Measurements from ENCODE around the gene XYLT1.

DNA sequence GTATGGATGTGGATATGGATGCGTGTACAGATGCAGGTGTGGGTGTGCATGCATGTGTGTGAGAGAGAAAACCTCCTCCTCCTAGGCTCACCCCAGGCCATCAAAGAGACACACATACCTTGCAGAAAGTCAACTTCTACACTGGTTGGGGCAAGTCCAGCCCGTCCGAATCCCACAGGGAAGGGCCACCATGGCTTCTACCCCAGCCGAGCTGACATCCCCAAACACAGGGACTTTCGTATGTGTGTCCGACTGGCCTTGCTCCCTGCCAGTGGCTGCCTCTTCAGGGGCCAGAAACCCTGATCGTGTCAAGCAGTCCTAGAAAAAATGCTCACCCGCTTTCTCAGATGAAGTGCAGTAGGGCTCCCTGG, 134.2 kb downstream of the XYLT1 start:
- TF ChIP-seq, protein P1, sequence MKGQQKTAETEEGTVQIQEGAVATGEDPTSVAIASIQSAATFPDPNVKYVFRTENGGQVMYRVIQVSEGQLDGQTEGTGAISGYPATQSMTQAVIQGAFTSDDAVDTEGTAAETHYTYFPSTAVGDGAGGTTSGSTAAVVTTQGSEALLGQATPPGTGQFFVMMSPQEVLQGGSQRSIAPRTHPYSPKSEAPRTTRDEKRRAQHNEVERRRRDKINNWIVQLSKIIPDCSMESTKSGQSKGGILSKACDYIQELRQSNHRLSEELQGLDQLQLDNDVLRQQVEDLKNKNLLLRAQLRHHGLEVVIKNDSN (CRISPR knock-in tag; IDR thresholded peaks at IDR 0.05): no peak
- no peak for TF ChIP-seq ZNF423 (CRISPR knock-in tag; IDR thresholded peaks at IDR 0.05)
- TF ChIP-seq, protein P2, sequence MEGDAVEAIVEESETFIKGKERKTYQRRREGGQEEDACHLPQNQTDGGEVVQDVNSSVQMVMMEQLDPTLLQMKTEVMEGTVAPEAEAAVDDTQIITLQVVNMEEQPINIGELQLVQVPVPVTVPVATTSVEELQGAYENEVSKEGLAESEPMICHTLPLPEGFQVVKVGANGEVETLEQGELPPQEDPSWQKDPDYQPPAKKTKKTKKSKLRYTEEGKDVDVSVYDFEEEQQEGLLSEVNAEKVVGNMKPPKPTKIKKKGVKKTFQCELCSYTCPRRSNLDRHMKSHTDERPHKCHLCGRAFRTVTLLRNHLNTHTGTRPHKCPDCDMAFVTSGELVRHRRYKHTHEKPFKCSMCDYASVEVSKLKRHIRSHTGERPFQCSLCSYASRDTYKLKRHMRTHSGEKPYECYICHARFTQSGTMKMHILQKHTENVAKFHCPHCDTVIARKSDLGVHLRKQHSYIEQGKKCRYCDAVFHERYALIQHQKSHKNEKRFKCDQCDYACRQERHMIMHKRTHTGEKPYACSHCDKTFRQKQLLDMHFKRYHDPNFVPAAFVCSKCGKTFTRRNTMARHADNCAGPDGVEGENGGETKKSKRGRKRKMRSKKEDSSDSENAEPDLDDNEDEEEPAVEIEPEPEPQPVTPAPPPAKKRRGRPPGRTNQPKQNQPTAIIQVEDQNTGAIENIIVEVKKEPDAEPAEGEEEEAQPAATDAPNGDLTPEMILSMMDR (IDR thresholded peaks at IDR 0.05): no peak
- no peak for TF ChIP-seq ZNF416 (CRISPR knock-in tag; IDR thresholded peaks at IDR 0.05)
- TF ChIP-seq, protein P3, sequence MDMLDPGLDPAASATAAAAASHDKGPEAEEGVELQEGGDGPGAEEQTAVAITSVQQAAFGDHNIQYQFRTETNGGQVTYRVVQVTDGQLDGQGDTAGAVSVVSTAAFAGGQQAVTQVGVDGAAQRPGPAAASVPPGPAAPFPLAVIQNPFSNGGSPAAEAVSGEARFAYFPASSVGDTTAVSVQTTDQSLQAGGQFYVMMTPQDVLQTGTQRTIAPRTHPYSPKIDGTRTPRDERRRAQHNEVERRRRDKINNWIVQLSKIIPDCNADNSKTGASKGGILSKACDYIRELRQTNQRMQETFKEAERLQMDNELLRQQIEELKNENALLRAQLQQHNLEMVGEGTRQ (CRISPR knock-in tag; IDR thresholded peaks at IDR 0.05): no peak
